ENCODE results near the gene KHDRBS2.

Gene KHDRBS2

DNA sequence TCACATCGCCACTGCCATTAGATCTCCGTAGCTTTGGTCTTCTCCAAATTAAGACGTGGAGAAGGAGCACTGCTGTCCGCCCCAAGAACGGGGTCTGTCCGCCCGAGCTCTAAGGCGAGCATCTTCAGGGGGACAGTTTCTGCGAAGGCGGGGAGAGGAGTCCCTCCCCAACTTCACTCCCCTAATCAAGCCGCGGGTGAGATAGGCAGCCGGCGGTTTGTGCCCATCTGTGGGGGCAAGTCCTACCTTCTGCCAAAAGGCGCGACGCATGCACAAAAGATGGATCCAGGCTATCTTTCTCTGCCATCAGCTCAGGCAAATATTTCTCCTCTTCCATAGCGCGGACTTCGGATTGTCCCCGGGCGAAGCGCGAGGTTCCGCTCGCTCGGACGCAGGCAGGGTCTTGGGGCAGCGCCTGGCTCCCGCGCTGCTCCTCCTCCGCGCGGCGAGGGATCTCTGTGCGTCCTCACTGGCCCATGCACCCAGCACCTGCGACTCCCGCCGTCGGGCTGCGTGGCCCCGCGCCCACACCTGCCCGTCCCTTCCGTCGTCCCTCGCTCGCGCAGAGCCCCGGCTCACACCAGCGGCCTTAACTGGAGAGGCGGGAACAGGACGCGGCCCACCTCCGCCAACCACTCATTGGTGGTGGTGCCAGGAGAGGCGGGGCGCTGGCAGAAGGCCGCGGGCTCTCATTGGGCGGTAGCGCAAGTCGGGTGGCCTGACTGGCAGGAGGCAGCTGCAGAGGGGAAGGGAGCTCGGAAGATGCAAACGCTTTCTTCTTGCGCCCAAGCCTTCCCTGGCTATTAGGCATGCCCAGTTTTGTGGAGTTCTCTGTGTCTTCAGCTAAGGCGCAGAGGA is at the start of gene KHDRBS2:
TSS of gene KHDRBS2 (minus strand) at position 614 of the 858 bp plus-strand sequence.
- DNase-seq, result peak; percentile 98

GRCh38 chr6:62328607-62329006 is 42.6 kb upstream of the KHDRBS2 start:
- no peak for DNase-seq

DNA sequence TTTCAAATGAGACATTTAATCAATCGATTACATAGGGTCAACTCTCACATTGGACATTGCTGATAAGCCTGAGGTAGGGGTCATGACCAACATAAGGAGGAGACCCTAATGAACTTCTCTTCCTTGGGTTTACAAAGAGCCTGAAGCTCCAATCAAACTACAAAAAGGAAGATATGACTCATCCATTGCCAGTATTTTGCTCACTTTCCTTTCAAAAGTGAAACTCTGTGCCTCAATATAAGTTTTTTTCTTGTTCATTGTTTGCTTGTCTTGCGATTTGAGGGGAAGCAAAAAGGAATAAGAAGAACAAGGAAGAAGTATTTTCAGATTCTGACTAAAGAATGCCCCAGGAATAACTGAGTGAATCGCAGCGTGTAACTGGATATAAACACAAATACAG is 38.8 kb upstream of the KHDRBS2 start:
- no peak for DNase-seq

DNA sequence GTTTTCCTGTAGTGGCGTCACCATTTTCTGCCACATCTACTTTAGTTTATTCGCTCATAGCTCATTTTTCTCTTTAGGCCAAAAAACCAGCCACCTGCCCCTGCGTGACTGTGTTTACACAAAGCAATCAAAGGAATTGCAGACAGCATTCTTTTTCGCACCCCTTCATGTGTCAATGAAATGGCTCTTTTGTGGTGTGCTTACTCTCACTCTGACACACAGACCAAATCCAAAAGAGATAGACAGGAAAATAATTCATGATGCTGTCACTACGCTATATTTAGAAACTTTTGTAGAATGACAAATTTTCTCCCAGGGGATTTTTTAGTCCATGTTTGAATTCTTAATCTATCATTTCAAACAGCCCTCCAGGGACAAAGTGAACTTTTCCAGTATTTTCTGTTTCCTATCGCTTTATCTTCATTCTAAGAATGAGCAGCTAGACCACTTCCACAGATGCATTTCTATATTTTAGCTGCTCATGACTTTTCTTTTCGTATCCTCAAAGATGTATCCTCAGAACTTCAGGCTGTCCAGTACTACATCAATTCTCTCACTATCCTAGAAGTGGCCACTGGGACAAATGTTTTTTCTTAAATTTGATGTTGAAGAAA is 37.9 kb upstream of the KHDRBS2 start:
- DNase-seq, result peak; percentile 61

DNA sequence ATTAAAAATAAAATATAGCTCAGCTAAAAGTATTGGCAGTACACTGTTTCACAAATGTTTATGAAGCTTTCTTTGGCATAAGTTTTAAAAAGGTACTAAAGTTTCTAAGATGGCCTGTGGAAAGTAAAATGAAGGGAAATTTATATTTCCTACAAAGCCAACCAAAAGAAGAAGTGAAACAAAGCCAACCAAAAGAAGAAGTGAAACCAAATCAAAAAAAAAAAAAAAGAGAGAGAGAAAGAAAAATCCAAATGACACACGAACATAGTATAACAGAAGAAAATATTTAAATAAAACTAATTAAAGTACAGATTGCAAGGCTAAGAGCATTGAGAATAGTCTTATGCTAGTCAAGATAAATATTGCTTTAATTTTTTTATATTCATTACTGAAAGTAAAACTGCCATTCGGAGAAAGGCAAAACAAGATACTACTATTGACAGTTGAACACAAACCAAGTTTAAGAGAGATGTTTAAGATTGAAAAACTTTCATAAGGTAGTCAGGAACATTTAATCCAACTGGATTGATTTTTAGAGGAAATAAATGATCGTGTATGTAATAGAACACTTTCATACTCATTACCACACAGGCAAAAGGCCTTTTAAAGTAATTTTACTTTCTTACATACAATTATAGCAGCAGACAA is 12.8 kb upstream of the KHDRBS2 start:
- no peak for DNase-seq

GRCh38 chr6:62296541-62296940 is 10.5 kb upstream of the KHDRBS2 start:
- DNase-seq, result no peak

GRCh38 chr6:62288974-62289373 is 2.9 kb upstream of the KHDRBS2 start:
- DNase-seq, result no peak

DNA sequence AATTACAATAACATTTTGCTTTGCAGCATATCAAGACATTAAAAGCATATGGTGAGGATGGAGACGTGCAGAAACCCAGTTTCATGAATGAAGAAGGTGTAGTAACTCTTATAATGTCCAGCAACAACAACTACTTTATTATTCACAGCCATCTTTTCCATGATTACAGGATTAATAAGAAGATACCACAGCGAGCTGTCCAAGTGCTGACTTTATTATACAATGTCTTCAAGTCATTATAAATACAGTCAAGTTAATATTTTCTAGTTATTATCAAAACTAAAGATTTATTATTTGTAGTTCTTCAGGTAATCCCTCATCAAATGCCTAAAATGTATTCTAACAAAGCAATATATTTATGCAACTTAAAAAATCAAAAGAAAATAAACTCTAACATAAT is 2.5 kb upstream of the KHDRBS2 start:
- no peak for DNase-seq

DNA sequence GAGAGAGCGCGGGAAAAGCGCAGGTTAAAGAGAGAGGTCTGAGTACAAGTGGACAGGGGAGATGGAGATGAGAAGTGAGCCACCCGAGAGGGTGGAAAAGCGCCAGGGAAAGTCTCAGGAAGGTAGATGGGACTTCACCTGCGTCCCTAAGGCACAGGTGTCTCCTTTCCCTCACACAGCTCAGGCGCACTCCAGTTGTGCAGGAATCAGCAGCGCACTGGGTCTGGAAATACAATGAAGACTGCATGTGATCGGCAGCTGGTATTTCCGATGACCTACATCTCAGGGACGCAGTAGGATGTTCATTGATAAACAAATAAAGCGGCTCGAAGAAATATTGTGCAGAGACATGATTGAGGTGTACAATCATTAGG is 432 bp upstream of the KHDRBS2 start:
- DNase-seq, result peak; percentile 90

DNA sequence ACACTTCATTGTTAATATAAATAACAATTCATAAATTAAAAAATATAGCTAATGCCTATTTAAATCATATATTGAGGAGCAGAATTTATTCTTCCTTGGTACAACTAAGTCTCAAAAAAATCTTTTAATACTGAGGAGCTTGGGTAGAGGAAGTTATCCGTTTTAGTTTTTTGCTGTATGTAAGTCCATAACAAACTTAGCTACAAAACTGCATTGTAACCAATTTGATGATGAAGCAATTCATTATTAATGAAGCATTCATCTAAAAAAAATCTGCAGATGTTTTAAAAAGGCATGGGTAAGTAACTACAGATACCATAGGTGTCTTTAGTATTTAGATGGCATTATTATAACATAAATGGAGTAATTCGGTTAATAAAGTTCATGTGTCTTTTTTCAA is 1.3 kb downstream of the KHDRBS2 start:
- no peak for DNase-seq

- peak; percentile 78 for DNase-seq
Observed at GRCh38 chr6:62283796-62284411, 2.1 kb downstream of the KHDRBS2 start.

DNA sequence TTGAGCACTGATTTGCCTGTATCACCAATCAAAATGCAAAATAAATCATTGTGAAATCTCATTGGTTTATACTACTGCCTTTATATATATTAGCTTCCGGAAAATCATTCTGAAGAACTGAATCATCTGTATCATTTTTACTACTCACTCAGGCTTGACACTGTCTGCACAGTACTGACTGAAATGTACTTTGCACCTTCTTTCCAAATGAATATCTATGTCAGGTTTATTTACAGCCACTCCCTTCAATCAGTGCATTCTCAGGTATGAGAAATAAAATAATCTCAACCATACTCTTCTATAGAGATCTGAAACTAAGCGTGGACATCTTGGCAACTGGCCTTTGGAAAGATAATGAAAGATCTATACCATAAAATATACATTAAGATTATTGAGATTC is 2.7 kb downstream of the KHDRBS2 start:
- no peak for DNase-seq

DNA sequence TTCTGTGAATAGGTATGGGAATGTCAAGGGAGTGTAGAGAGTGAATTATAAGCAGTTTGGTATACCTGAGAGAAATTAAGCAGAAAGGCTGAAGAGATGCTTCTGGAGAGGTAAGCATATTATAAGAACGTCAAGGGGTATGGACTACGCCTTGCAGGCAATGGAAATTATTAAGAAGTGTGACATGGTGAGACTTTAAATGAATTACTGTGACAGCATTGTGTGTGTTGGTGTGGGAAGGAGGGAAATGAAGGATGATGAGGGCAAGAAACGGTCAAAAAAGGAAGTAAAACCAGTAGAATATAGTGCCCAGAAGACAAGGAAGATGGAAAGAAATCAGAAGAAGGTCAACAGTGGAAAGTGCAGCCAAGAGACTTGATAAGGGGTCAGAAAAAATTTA is 5.9 kb downstream of the KHDRBS2 start:
- DNase-seq, result no peak

DNA sequence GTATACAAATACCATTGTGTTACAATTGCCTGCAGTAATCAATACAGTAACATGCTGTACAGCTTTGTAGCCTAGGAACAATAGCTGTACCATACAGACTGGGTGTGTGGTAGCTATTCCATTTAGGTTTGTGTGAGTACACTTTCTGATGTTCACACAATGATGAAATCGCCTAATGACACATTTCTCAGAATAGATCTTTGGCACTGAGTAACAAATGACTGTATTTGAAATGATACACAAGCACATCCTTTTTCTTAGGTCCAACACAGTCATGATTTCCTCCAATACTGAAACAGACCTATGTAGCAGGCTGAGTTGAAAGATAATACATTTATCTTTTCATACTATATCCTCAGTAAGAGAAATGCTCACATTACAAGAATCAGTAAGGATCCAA is 13.9 kb downstream of the KHDRBS2 start:
- no peak for DNase-seq

- no peak for DNase-seq
Observed at GRCh38 chr6:62265906-62266525, 20.0 kb downstream of the KHDRBS2 start.

DNA sequence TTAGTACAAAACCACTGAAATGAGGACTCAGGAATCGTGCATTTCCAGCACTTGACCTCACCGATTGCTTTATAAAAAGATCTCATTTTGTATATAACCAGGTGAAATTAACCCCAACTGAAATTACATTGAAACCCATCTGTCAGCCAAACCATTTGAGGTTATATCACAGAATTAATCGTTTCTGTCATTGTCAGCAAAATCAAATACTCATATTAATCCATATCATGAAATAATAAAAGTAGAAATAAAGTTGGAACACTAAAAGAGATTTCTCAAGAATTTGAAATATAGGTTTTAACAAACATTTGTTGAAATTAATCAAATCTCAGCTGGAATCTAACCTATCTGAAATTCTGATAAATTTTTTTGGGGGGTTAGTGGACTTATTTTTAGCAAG is 23.7 kb downstream of the KHDRBS2 start:
- DNase-seq, result no peak

- DNase-seq, result no peak
Observed at GRCh38 chr6:62246087-62246486, 39.9 kb downstream of the KHDRBS2 start.

GRCh38 chr6:62236784-62237183 is 49.2 kb downstream of the KHDRBS2 start:
- no peak for DNase-seq

DNA sequence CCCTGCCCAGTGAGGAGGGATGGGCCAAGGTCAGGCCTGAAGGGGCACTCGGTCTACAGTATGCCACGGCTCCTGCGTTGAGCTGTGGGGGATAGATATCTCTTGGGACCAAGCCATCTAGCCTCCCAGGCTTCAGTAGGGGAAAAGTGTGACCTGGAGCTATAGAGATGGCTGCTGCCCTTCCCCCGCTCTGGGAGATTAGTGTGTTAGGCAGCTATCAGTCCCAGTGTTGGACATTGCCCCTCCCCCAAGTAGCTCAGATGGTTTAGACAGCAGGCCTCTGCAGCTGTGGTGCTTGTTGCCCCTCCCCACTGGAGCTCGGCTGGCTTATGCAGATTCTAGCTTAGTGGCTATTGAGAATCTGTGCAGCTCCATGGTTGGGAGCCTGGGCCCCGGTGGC is 56.8 kb downstream of the KHDRBS2 start:
- DNase-seq, result no peak

- no peak for DNase-seq
Observed at GRCh38 chr6:62217866-62218265, 68.2 kb downstream of the KHDRBS2 start.

- DNase-seq, result no peak
Observed at GRCh38 chr6:62202078-62202477, 83.9 kb downstream of the KHDRBS2 start.

- no peak for DNase-seq
Observed at GRCh38 chr6:62192593-62192992, 93.4 kb downstream of the KHDRBS2 start.

DNA sequence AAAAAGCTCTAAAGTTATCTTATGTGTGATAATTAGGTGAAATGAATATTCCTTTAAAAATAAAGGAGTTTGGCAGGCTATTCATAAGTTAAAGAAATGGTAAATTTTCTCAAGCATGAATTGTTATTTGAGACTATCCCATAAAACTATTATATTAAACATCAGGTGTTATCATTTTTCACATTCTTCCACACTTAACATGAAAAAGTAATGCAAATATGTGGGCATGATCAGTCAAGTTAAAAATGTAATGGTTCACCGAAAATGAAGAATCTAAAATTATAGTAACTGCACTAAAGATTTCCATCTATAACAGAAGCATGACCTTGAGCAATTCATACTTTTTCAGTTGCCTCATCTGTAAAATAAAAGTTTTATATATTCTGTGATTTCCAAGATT is 110.8 kb downstream of the KHDRBS2 start:
- DNase-seq, result no peak

All from DMS53 (cell line).